ENCODE measurements around the gene MAML3. TPM values are rescaled to one million over a fixed set of nuclear protein-coding genes. Genes with fewer than 3 reads are reported as not detected.
A peak's percentile ranks its signal among the peaks of the same experiment; 100 is the strongest.

The MAML3 gene
- total RNA-seq, 1 donor from 2014 or later, result 21.8 TPM

DNA sequence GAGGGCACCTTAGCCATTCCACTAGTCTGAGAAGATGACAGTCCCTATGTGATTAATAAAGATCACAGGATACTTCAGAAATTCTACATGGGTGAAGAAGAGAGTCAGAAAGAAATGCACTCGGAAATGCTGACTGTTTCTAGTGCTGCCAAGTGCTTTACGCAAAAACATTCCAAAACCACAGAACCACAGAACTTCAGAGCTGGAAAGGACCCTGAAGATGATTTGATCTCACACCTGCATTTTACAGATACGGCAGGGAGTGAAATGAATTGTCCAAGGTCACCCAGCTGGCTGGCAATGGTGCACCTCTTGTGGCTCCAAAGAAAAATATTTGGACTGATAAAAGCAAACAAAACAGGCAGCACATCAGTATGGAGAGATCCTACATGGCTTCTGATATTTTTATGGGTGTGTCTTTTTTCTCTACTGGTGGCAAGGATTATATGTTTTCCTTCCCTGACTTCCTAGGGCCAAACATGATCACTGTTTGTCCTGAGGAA is 115.9 kb downstream of the MAML3 start:
- Mint-ChIP-seq H3K36me3 (peaks cover 7% of the 10 kb centered on the region), H3K4me3 (no peak overlapping the region), H3K4me1 (ENCODE audit: unreplicated experiment) (peaks cover 22% of the 10 kb centered on the region), H3K27ac (peak overlapping the region; percentile 50), H3K9me3 (no peaks in the 10 kb centered on the region), H3K27me3 (no peaks in the 10 kb centered on the region)
- TF ChIP-seq, protein P1, sequence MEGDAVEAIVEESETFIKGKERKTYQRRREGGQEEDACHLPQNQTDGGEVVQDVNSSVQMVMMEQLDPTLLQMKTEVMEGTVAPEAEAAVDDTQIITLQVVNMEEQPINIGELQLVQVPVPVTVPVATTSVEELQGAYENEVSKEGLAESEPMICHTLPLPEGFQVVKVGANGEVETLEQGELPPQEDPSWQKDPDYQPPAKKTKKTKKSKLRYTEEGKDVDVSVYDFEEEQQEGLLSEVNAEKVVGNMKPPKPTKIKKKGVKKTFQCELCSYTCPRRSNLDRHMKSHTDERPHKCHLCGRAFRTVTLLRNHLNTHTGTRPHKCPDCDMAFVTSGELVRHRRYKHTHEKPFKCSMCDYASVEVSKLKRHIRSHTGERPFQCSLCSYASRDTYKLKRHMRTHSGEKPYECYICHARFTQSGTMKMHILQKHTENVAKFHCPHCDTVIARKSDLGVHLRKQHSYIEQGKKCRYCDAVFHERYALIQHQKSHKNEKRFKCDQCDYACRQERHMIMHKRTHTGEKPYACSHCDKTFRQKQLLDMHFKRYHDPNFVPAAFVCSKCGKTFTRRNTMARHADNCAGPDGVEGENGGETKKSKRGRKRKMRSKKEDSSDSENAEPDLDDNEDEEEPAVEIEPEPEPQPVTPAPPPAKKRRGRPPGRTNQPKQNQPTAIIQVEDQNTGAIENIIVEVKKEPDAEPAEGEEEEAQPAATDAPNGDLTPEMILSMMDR (conservative IDR thresholded peaks at IDR 0.05), result no peak
- no peak for DNase-seq (ENCODE audit: extremely low spot score, unreplicated experiment)

- DNase-seq (ENCODE audit: extremely low spot score, unreplicated experiment), result no peak
- Mint-ChIP-seq H3K4me1 (ENCODE audit: unreplicated experiment) (peaks cover 21% of the 10 kb centered on the region), H3K36me3 (peaks cover 7% of the 10 kb centered on the region), H3K9me3 (no peaks in the 10 kb centered on the region), H3K4me3 (no peak overlapping the region), H3K27me3 (no peaks in the 10 kb centered on the region), H3K27ac (peak overlapping the region; percentile 50)
- TF ChIP-seq, protein P1 (conservative IDR thresholded peaks at IDR 0.05), result no peak
Measured at GRCh38 chr4:140037353-140038030, 116.5 kb downstream of the MAML3 start.

DNA sequence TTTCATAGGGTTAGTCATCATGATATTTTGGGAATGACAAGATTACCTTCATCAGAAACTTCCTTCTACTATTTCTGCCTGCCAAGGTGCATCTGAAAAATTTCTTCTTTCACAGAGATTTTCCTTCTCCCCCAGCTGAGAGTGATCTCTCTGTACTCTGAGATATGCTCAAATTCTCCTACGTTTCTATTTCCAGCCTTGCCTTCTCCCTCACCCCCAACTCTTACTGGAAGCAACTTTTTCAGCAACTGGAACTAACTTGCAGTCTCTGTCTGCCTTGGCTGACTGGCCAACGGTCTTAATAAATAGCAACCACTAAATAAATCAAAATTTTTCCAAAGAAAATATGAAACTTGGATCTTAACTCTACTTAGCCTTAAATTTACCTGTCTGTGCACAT is 122.3 kb downstream of the MAML3 start:
- Mint-ChIP-seq H3K27me3 (no peaks in the 10 kb centered on the region), H3K36me3 (peaks cover 3% of the 10 kb centered on the region), H3K27ac (no peak overlapping the region), H3K9me3 (no peaks in the 10 kb centered on the region), H3K4me1 (ENCODE audit: unreplicated experiment) (peaks cover 17% of the 10 kb centered on the region), H3K4me3 (no peak overlapping the region)
- DNase-seq (ENCODE audit: extremely low spot score, unreplicated experiment), result no peak
- TF ChIP-seq, protein P1 (conservative IDR thresholded peaks at IDR 0.05), result no peak

- peaks cover 12% of the 10 kb centered on the region for H3K4me1 Mint-ChIP-seq (ENCODE audit: unreplicated experiment)
- no peak for DNase-seq (ENCODE audit: extremely low spot score, unreplicated experiment)
- no peaks in the 10 kb centered on the region for H3K27me3 Mint-ChIP-seq
- H3K4me3 Mint-ChIP-seq, result no peak overlapping the region
- H3K36me3 Mint-ChIP-seq, result peaks cover 3% of the 10 kb centered on the region
- TF ChIP-seq, protein P1 (conservative IDR thresholded peaks at IDR 0.05), result no peak
- no peaks in the 10 kb centered on the region for H3K9me3 Mint-ChIP-seq
- no peak overlapping the region for H3K27ac Mint-ChIP-seq
Measured at GRCh38 chr4:140031061-140031460, 122.9 kb downstream of the MAML3 start.

GRCh38 chr4:140028676-140029517 is 125.1 kb downstream of the MAML3 start:
- peak overlapping the region; percentile 24 for H3K27ac Mint-ChIP-seq
- H3K4me1 Mint-ChIP-seq (ENCODE audit: unreplicated experiment), result peaks cover 12% of the 10 kb centered on the region
- H3K36me3 Mint-ChIP-seq, result no peaks in the 10 kb centered on the region
- H3K27me3 Mint-ChIP-seq, result no peaks in the 10 kb centered on the region
- no peak overlapping the region for H3K4me3 Mint-ChIP-seq
- H3K9me3 Mint-ChIP-seq, result no peaks in the 10 kb centered on the region
- DNase-seq (ENCODE audit: extremely low spot score, unreplicated experiment), result no peak
- TF ChIP-seq, protein P1 (conservative IDR thresholded peaks at IDR 0.05), result no peak
